Stimulated activated CD8-positive, alpha-beta memory T cell treated with anti-CD3 and anti-CD28 coated beads, Interleukin-4, amount 100 ng/mL, for 4 hours (primary cell): ENCODE results near the gene RBM34.
"Not testable (repeated sequence)": the region's sequence is repeated elsewhere in the genome, so short reads cannot be mapped to it uniquely, and the experiment has no call there.

Experiments
- DNase-seq, 2 donors: peaks; one replicate each; pipeline ENCODE4 v3.0.0-alpha.2; 2020; ENCODE audit warnings: low read depth in 2 of 2, low spot score in 1 of 2

The RBM34 gene

GRCh38 chr1:235122348-235122747, 38.7 kb downstream of the RBM34 start:
- no peak for DNase-seq

GRCh38 chr1:235113183-235113917, 47.7 kb downstream of the RBM34 start:
- DNase-seq = no peak

- DNase-seq = no peak
Measured at GRCh38 chr1:235112297-235113182, 48.5 kb downstream of the RBM34 start.

- DNase-seq = no peak
Measured at GRCh38 chr1:235111107-235111506, 49.9 kb downstream of the RBM34 start.

GRCh38 chr1:235108876-235109275, 52.2 kb downstream of the RBM34 start:
- DNase-seq = no peak

- DNase-seq = no peak
Measured at GRCh38 chr1:235108185-235108593, 52.9 kb downstream of the RBM34 start.

- no peak for DNase-seq
Measured at GRCh38 chr1:235107368-235108184, 53.5 kb downstream of the RBM34 start.

- no peak for DNase-seq
Measured at GRCh38 chr1:235106457-235106856, 54.6 kb downstream of the RBM34 start.

- no peak for DNase-seq
Measured at GRCh38 chr1:235105051-235106043, 55.7 kb downstream of the RBM34 start.

- DNase-seq = no peak
Measured at GRCh38 chr1:235102993-235103411, 58.0 kb downstream of the RBM34 start.

- no peak for DNase-seq
Measured at GRCh38 chr1:235102259-235102582, 58.8 kb downstream of the RBM34 start.

- no peak for DNase-seq
Measured at GRCh38 chr1:235101558-235102258, 59.3 kb downstream of the RBM34 start.

- no peak for DNase-seq
Measured at GRCh38 chr1:235100194-235100772, 60.8 kb downstream of the RBM34 start.

- DNase-seq = no peak
Measured at GRCh38 chr1:235098991-235099390, 62.1 kb downstream of the RBM34 start.

GRCh38 chr1:235098547-235098946, 62.5 kb downstream of the RBM34 start:
- no peak for DNase-seq

GRCh38 chr1:235097501-235097900, 63.5 kb downstream of the RBM34 start:
- DNase-seq = not testable (repeated sequence)

- DNase-seq = no peak
Measured at GRCh38 chr1:235095938-235096562, 65.0 kb downstream of the RBM34 start.

GRCh38 chr1:235093696-235094592, 67.1 kb downstream of the RBM34 start:
- peak; percentile 58 to 71 for DNase-seq
